Mammary epithelial cell (primary cell): ENCODE data around the gene RAB37.

Experiments used
- EZH2 ChIP-seq: IDR thresholded peaks from 2 replicates; pipeline ENCODE4 v1.6.1; 2012; ENCODE audit warnings: low read length, inconsistent platforms, borderline replicate concordance
- TF ChIP-seq, protein P1 (sequence below), 2 donors: IDR thresholded peaks in 1 of 2; conservative IDR thresholded peaks in 1 of 2; 2 replicates each; pipeline ENCODE4 v1.5.1; 2011 to 2012; ENCODE audit warnings: inconsistent platforms in 2 of 2, low read length in 2 of 2, mild to moderate bottlenecking in 2 of 2, control low read depth in 1 of 2, low read depth in 1 of 2; ENCODE audit not compliant: insufficient read depth in 1 of 2; ENCODE audit errors: extremely low read depth in 1 of 2

DNA sequence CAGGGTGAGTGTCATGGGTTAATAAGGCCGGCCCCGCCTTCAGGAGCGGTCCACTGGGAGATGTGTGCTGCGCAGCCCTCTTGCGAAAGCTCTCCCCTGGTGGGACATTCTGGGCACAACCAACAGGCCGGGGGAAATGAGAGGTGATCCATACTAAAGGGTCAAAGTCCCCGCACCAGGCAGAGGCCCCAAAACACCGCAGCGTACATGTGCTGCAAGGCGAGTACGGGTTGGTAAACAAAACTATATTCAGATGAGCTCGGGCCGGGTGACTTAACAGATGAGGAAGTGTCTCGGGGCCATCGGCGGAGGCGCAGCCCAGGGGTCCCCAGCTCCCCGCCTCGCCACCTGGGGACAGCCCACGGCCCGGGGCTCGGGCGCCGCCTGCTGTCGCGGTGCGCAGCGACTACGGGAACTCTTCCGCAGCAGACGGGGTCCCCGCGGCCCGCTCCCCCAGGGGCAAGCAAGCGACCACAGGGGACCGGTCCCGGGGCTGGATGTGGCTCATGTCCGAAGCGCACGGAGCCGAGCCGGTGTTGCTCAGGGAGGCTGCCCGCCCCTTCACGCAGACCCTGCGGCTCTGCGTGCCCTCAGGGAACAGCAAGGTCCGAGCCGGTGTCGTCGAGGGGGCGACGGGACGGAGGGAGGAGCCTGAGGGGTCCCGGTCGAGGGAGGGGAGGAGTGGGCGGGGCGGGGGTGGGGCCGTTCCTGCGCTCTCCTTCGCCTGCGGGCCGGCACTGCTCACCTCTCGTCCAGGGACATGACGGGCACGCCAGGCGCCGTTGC lies at the start of gene RAB37:
- TF ChIP-seq, protein P1, sequence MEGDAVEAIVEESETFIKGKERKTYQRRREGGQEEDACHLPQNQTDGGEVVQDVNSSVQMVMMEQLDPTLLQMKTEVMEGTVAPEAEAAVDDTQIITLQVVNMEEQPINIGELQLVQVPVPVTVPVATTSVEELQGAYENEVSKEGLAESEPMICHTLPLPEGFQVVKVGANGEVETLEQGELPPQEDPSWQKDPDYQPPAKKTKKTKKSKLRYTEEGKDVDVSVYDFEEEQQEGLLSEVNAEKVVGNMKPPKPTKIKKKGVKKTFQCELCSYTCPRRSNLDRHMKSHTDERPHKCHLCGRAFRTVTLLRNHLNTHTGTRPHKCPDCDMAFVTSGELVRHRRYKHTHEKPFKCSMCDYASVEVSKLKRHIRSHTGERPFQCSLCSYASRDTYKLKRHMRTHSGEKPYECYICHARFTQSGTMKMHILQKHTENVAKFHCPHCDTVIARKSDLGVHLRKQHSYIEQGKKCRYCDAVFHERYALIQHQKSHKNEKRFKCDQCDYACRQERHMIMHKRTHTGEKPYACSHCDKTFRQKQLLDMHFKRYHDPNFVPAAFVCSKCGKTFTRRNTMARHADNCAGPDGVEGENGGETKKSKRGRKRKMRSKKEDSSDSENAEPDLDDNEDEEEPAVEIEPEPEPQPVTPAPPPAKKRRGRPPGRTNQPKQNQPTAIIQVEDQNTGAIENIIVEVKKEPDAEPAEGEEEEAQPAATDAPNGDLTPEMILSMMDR (conservative IDR thresholded peaks at IDR 0.05 in 1 of 2, IDR thresholded peaks at IDR 0.05 in 1 of 2; ENCODE audit: extremely low read depth in 1 of 2, insufficient read depth in 1 of 2, low read depth in 1 of 2, low read length in 2 of 2), result peak in 1 of 2 donors; percentile 42
- TF ChIP-seq EZH2, result peak; percentile 41
